ENCODE results near the gene RAB34.

DNA sequence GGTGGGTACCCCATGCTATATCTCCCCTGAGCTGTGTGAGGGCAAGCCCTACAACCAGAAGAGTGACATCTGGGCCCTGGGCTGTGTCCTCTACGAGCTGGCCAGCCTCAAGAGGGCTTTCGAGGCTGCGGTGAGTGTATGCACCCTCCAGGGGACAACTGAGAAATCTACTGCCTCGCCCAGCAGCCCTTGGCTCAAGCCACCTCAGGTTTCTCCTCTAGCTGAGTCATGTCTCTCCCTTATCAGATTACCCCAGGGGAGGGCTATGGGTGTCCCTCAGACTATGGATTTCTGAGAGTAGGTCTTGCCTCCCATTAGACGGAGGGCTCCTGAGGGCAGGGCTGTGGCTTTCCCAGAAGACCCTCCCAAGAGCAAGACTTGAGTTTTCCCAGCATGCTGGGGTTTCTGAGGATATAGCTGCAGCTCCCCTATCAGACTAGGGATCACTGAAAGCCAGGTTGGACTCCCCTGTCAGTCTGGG lies 17.6 kb upstream of the RAB34 start:
- TF ChIP-seq, protein P1, sequence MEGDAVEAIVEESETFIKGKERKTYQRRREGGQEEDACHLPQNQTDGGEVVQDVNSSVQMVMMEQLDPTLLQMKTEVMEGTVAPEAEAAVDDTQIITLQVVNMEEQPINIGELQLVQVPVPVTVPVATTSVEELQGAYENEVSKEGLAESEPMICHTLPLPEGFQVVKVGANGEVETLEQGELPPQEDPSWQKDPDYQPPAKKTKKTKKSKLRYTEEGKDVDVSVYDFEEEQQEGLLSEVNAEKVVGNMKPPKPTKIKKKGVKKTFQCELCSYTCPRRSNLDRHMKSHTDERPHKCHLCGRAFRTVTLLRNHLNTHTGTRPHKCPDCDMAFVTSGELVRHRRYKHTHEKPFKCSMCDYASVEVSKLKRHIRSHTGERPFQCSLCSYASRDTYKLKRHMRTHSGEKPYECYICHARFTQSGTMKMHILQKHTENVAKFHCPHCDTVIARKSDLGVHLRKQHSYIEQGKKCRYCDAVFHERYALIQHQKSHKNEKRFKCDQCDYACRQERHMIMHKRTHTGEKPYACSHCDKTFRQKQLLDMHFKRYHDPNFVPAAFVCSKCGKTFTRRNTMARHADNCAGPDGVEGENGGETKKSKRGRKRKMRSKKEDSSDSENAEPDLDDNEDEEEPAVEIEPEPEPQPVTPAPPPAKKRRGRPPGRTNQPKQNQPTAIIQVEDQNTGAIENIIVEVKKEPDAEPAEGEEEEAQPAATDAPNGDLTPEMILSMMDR (IDR thresholded peaks at IDR 0.05) = no peak
- no peak for TF ChIP-seq POLR2A (IDR thresholded peaks at IDR 0.05)

Measured in thyroid gland (tissue), 4 donors.